Uterine smooth muscle cell (primary cell): ENCODE measurements around the gene ERH. TPM values are rescaled to one million over a fixed set of nuclear protein-coding genes. Genes with fewer than 3 reads are reported as not detected.

Experiments used
- total RNA-seq: library from RNA; depleted of rRNA; stranded (reverse); fragments of >200 nt; gene quantifications from 2 replicates; pipeline ENCODE4 v1.2.3, GENCODE V29; 2014

The ERH gene
- 150 and 180 TPM in 2 replicates for total RNA-seq

DNA sequence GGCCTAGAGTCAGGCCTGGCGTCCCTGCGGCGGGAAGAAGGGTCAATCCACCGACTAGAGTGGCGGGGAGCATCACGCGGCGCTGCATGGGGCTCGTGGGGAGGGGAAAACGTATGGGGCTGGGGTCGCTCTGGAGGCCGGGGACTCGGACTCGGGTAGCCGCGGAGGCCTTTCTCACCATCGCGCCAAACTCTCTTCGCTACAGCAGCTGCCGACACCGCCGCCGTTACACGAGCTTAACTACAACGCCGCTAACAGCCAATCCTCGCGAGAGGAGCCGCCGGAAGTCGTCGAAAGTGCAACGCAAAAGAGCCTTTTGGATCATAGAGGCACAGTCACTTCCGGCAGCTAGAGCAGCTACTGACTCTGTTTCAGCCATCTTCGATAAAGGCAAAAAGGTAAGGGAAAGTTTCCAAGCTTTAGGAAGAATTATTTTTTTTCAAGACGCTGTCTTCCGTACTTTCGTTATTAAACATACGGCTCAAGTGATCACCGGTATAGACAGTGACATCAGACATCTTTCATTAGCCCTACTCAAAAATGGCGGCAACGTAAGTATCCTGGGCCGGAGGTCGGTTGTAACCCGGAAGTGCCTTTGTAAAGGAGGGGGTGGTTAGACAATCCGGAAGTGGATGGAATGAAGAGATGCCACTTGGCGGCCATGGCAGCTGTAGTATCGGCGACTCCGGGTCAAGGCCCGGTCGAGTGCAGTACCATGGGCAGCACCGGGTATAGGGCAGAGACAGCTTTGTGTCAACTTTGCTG is at the start of gene ERH, which contains the start of gene SLC39A9:
Gene ERH (minus strand): TSS at position 247 of the 765 bp plus-strand sequence. CDS start 66 bp downstream, at position 181.
Gene SLC39A9 (plus strand): TSS at position 640 of the 765 bp plus-strand sequence. CDS start 678 bp downstream, outside the sequence.

Other genes with a start within 250 kb of the ERH start
- gene DCAF5, start 245.2 kb downstream of the ERH start, total RNA-seq = 14.6 and 17.4 TPM in 2 replicates
- 22.7 and 23.1 TPM in 2 replicates for gene EXD2, start 206.8 kb downstream of the ERH start, total RNA-seq
- gene GALNT16, start 138.1 kb downstream of the ERH start, total RNA-seq = 0.22 and 1.1 TPM in 2 replicates
- 109 and 117 TPM in 2 replicates for gene SLC39A9, start 393 bp upstream of the ERH start, total RNA-seq
- gene PLEKHD1, start 86.4 kb upstream of the ERH start, total RNA-seq = under 0.01 TPM in 2 replicates
- under 0.01 TPM in 1 of 2 replicates, not detected in the other for gene CCDC177, start 176.6 kb upstream of the ERH start, total RNA-seq
- gene SUSD6, start 213.3 kb upstream of the ERH start, total RNA-seq = 3.1 and 5.6 TPM in 2 replicates